LNCAP (cell line): Measurements from ENCODE around the gene PSMD14.

Source experiments
- TF ChIP-seq, protein P1 (sequence below): fragments of 450-650 bp; IDR thresholded peaks from 2 replicates; pipeline ENCODE4 v1.5.1; 2017; ENCODE audit warnings: mild to moderate bottlenecking

PSMD14 gene

DNA sequence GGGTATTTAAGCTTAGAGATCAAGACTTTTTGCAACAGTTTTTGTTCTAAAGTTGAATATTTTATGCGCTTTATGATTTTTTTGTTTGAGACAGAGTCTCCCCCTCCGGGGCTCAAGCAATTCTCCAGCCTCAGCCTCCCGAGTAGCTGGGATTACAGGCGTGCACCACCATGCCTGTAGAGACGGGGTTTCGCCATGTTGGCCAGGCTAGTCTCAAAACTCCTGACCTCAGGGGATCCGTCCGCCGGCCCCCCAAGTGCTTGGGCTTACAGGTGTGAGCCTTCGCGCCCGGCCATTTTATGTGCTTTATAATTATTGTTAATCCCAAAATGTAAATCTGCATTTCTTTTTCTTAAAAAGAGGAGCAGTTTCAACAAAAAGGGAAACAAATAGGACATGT, 136.9 kb downstream of the PSMD14 start:
- TF ChIP-seq, protein P1, sequence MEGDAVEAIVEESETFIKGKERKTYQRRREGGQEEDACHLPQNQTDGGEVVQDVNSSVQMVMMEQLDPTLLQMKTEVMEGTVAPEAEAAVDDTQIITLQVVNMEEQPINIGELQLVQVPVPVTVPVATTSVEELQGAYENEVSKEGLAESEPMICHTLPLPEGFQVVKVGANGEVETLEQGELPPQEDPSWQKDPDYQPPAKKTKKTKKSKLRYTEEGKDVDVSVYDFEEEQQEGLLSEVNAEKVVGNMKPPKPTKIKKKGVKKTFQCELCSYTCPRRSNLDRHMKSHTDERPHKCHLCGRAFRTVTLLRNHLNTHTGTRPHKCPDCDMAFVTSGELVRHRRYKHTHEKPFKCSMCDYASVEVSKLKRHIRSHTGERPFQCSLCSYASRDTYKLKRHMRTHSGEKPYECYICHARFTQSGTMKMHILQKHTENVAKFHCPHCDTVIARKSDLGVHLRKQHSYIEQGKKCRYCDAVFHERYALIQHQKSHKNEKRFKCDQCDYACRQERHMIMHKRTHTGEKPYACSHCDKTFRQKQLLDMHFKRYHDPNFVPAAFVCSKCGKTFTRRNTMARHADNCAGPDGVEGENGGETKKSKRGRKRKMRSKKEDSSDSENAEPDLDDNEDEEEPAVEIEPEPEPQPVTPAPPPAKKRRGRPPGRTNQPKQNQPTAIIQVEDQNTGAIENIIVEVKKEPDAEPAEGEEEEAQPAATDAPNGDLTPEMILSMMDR, result no peak

DNA sequence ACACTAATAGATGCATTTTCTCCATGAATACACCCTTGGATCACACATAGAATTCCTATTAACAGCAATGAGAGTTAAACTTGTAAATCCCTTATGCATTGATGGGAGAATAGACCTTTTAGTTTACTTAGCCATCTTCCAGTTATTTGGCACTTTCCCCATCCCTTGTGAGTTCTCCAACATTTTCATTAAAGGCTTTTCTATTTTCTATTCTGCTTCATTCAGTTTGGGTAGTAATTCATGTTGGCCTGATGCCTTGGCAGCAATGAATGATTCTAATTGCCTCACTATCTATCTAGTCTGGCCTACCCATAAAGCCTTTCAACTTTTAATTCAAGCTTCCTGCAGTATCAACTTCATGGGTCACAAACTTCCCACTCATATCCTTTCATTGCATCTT, 140.2 kb downstream of the PSMD14 start:
- TF ChIP-seq, protein P1, result no peak
